ENCODE results near the gene HCFC1. TPM values are rescaled to one million over a fixed set of nuclear protein-coding genes. Genes with fewer than 3 reads are reported as not detected.

HCFC1 gene
- polyA plus RNA-seq, 1 of the 3 experiments (the other 2 are of a cell fraction): 9.5 TPM

DNA sequence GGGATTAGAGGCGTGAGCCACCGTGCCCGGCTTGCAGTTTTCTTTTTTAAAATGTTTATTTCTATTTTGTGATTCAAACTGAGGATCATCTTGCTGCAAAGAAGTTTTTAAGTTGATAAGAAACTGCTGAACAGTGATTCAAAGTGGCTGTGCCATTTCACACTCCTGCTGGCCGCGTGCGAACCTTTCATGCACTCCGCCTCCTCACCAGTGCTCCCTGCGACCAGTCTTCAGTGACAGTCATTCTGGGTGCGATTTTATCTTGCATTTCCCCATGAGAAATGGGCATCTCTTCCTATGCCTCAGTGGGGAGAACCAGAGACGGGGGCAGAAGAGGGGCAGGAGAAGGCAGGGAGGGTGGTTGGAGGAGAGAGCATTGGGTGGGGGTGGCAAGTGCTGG is 22.4 kb upstream of the HCFC1 start:
- TF ChIP-seq GATA2 (CRISPR knock-in tag; IDR thresholded peaks at IDR 0.05) (no peak), RAD21 (IDR thresholded peaks at IDR 0.05; ENCODE audit: low read length) (no peak), TEAD4 (IDR thresholded peaks at IDR 0.05; ENCODE audit: borderline replicate concordance, insufficient read depth) (no peak), RCOR1 (IDR thresholded peaks at IDR 0.05; ENCODE audit: low read length) (no peak), JUND (IDR thresholded peaks at IDR 0.05) (no peak), EZH2phosphoT487 (IDR thresholded peaks at IDR 0.05; ENCODE audit: borderline replicate concordance, low read depth) (no peak), GABPA (IDR thresholded peaks at IDR 0.05; ENCODE audit: low read depth) (no peak), EP300 (IDR thresholded peaks at IDR 0.05; ENCODE audit: borderline replicate concordance in 1 of 2, low read depth in 1 of 2, low read length in 1 of 2) (no peak)
- TF ChIP-seq, protein P1, sequence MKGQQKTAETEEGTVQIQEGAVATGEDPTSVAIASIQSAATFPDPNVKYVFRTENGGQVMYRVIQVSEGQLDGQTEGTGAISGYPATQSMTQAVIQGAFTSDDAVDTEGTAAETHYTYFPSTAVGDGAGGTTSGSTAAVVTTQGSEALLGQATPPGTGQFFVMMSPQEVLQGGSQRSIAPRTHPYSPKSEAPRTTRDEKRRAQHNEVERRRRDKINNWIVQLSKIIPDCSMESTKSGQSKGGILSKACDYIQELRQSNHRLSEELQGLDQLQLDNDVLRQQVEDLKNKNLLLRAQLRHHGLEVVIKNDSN (IDR thresholded peaks at IDR 0.05; ENCODE audit: borderline replicate concordance, low read depth): no peak
- TF ChIP-seq, protein P2, sequence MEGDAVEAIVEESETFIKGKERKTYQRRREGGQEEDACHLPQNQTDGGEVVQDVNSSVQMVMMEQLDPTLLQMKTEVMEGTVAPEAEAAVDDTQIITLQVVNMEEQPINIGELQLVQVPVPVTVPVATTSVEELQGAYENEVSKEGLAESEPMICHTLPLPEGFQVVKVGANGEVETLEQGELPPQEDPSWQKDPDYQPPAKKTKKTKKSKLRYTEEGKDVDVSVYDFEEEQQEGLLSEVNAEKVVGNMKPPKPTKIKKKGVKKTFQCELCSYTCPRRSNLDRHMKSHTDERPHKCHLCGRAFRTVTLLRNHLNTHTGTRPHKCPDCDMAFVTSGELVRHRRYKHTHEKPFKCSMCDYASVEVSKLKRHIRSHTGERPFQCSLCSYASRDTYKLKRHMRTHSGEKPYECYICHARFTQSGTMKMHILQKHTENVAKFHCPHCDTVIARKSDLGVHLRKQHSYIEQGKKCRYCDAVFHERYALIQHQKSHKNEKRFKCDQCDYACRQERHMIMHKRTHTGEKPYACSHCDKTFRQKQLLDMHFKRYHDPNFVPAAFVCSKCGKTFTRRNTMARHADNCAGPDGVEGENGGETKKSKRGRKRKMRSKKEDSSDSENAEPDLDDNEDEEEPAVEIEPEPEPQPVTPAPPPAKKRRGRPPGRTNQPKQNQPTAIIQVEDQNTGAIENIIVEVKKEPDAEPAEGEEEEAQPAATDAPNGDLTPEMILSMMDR (IDR thresholded peaks at IDR 0.05): no peak
- ChIA-PET CTCF (no interaction called here), POLR2A (no interaction called here)
- WGBS (ENCODE audit: low lambda C conversion rate): 57% methylated on average over 10 of the region's 10 CpGs
- H3K36me3 ChIP-seq (replicated peaks in 1 of 2; ENCODE audit: control insufficient read depth in 1 of 2, insufficient read depth in 2 of 2, low read length in 1 of 2): no peaks in the 10 kb centered on the region
- no peak for DNase-seq
- H3F3A ChIP-seq (replicated peaks; ENCODE audit: insufficient read depth): no peaks in the 10 kb centered on the region
- no peaks in the 10 kb centered on the region for H3K4me1 ChIP-seq (ENCODE audit: control insufficient read depth in 1 of 2, insufficient read depth in 2 of 2, low read depth in 1 of 2, low read length in 1 of 2)
- no peak overlapping the region for H3K4me2 ChIP-seq
- H3K9ac ChIP-seq: no peak overlapping the region
- no peak overlapping the region for H3K27ac ChIP-seq (ENCODE audit: low read depth in 2 of 2, low read length in 1 of 2)
- H4K20me1 ChIP-seq (ENCODE audit: insufficient read depth): no peaks in the 10 kb centered on the region
- H3K9me2 ChIP-seq: no peaks in the 10 kb centered on the region
- no peaks in the 10 kb centered on the region for H3K9me3 ChIP-seq
- H3K27me3 ChIP-seq (ENCODE audit: insufficient read depth): peaks cover 6% of the 10 kb centered on the region
- H3K4me3 ChIP-seq (ENCODE audit: low read depth in 2 of 2, low read length in 1 of 2): no peak overlapping the region
- no peaks in the 10 kb centered on the region for H3K79me2 ChIP-seq (ENCODE audit: insufficient read depth)
- no peak overlapping the region for H2AFZ ChIP-seq (ENCODE audit: low read depth)

DNA sequence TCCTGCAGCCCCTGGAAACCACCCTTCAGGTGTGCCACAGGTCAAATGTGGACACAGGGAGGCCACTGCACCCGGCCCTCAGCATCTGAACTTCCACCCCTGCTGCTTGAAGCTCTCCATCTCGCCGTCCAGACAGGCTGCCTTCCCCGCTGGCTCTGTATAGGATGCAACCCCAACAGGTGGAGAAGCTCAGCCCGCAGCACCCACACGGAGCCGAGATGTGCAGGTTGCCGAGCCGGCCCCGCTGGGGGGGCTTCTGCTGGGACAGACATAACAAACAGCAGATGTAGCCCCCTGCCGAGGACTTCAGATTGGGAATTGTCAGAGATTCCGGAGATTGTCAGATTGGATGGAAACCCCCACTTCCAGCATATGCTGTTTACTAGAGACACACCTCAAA is 21.5 kb upstream of the HCFC1 start:
- Histone ChIP-seq H3K4me1 (ENCODE audit: control insufficient read depth in 1 of 2, insufficient read depth in 2 of 2, low read depth in 1 of 2, low read length in 1 of 2) (no peaks in the 10 kb centered on the region), H3K79me2 (ENCODE audit: insufficient read depth) (no peaks in the 10 kb centered on the region), H3K4me3 (ENCODE audit: low read depth in 2 of 2, low read length in 1 of 2) (no peak overlapping the region), H3K9me2 (no peaks in the 10 kb centered on the region), H3K36me3 (replicated peaks in 1 of 2; ENCODE audit: control insufficient read depth in 1 of 2, insufficient read depth in 2 of 2, low read length in 1 of 2) (no peaks in the 10 kb centered on the region), H3K27ac (ENCODE audit: low read depth in 2 of 2, low read length in 1 of 2) (no peak overlapping the region), H3K9ac (no peak overlapping the region), H2AFZ (ENCODE audit: low read depth) (no peak overlapping the region), H3K9me3 (no peaks in the 10 kb centered on the region), H3K27me3 (ENCODE audit: insufficient read depth) (peaks cover 6% of the 10 kb centered on the region), H3K4me2 (no peak overlapping the region), H4K20me1 (ENCODE audit: insufficient read depth) (peaks cover 2% of the 10 kb centered on the region; the same call in 1 of the 2 replicates), H3F3A (replicated peaks; ENCODE audit: insufficient read depth) (no peaks in the 10 kb centered on the region)
- POLR2A ChIA-PET: no interaction called here
- no peak for DNase-seq
- CTCF ChIA-PET: interaction anchor here (1.3 kb wide), 1 partner anchor 20 kb away, joined by 3 read pairs; no protein-coding TSS in a partner anchor
- no peak for TF ChIP-seq CHD2 (IDR thresholded peaks at IDR 0.05; ENCODE audit: low read length, partially characterized antibody)
- no peak for TF ChIP-seq NRF1 (IDR thresholded peaks at IDR 0.05; ENCODE audit: low read depth, low read length)
- TF ChIP-seq TEAD4 (IDR thresholded peaks at IDR 0.05; ENCODE audit: borderline replicate concordance, insufficient read depth): no peak
- TF ChIP-seq ELF1 (IDR thresholded peaks at IDR 0.05): no peak
- TF ChIP-seq, protein P3, sequence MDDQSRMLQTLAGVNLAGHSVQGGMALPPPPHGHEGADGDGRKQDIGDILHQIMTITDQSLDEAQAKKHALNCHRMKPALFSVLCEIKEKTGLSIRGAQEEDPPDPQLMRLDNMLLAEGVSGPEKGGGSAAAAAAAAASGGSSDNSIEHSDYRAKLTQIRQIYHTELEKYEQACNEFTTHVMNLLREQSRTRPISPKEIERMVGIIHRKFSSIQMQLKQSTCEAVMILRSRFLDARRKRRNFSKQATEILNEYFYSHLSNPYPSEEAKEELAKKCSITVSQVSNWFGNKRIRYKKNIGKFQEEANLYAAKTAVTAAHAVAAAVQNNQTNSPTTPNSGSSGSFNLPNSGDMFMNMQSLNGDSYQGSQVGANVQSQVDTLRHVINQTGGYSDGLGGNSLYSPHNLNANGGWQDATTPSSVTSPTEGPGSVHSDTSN (IDR thresholded peaks at IDR 0.05): no peak
- no peak for TF ChIP-seq YY1 (IDR thresholded peaks at IDR 0.05; ENCODE audit: low read depth)
- WGBS (ENCODE audit: low lambda C conversion rate): 78% methylated on average over 12 of the region's 12 CpGs
